Activated CD8-positive, alpha-beta T cell treated with anti-CD3 and anti-CD28 coated beads for 36 hours (primary cell): ENCODE data around the gene ZNF605. TPM values are rescaled to one million over a fixed set of nuclear protein-coding genes. Genes with fewer than 3 reads are reported as not detected.
A peak's percentile ranks its signal among the peaks of the same experiment; 100 is the strongest.
"Not testable (repeated sequence)": the region's sequence is repeated elsewhere in the genome, so short reads cannot be mapped to it uniquely, and the experiment has no call there.

Experiments used
- ATAC-seq: fragments of 200-7000 bp; cut with Tn5 transposase; one replicate; pipeline ENCODE4 v1.10.0; 2021; ENCODE audit warnings: mild to moderate bottlenecking, moderate library complexity
- CTCF ChIA-PET: fragments of 350-600 bp; sonication (Branson Sonifier 250); formaldehyde crosslinking; loops from one replicate; lab custom pipeline; 2021; ENCODE audit warnings: antibody characterized with exemption; lab: Charles Lee
- POLR2A ChIA-PET: fragments of 350-600 bp; sonication (Branson Sonifier 250); formaldehyde crosslinking; loops from one replicate; lab custom pipeline; 2021; ENCODE audit warnings: antibody characterized with exemption; lab: Charles Lee
- DNase-seq: peaks from one replicate; pipeline ENCODE4 v3.0.0-alpha.2; 2020
- H3K27ac Mint-ChIP-seq: one replicate; pipeline ENCODE4 v1.8.0; 2021; ENCODE audit warnings: mild to moderate bottlenecking, mixed read lengths
- H3K27me3 Mint-ChIP-seq: one replicate; pipeline ENCODE4 v1.8.0; 2021; ENCODE audit warnings: mixed read lengths
- H3K36me3 Mint-ChIP-seq: one replicate; pipeline ENCODE4 v1.8.0; 2021; ENCODE audit warnings: low read depth, mixed read lengths
- H3K4me1 Mint-ChIP-seq: one replicate; pipeline ENCODE4 v1.8.0; 2021; ENCODE audit warnings: low read depth, mixed read lengths
- H3K4me3 Mint-ChIP-seq: one replicate; pipeline ENCODE4 v1.8.0; 2021; ENCODE audit warnings: mild to moderate bottlenecking, moderate library complexity, mixed read lengths
- H3K9me3 Mint-ChIP-seq: one replicate; pipeline ENCODE4 v1.8.0; 2021; ENCODE audit warnings: mixed read lengths
- intact Hi-C: fragments of 100-400 bp; cut with micrococcal nuclease; formaldehyde crosslinking; loops from one replicate; pipeline ENCODE4 v1.10.0; 2022
- total RNA-seq, 2 experiments: library from RNA; stranded (reverse); gene quantifications; one replicate each; pipeline ENCODE4 v1.2.3, GENCODE V29; 2021
- TF ChIP-seq, protein P1 (sequence below): fragments of 200-600 bp; IDR thresholded peaks from one replicate; pipeline ENCODE4 v1.8.0; 2022; ENCODE audit warnings: antibody characterized with exemption, mild to moderate bottlenecking

The ZNF605 gene
- total RNA-seq, 2 experiments from 2014 or later, result 6.4 to 6.8 TPM

DNA sequence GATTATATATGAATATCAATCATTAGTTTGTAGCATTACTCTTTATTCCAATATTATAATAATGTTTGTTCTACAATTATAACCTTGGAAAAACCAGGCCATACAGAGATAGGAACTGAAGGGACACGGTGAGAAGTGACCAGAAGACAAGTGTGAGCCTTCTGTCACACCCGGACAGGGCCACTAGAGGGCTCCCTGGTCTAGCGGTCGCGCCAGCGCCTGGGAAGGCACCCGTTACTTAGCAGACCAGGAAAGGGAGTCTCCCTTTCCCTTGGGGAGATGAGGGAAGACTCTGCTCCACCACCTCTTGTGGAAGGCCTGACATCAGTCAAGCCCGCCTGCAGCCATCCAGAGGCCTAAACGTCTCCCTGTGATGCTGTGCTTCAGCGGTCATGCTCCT is 7.8 kb upstream of the ZNF605 start:
- H3K36me3 Mint-ChIP-seq, result peaks cover 18% of the 10 kb centered on the region
- H3K27me3 Mint-ChIP-seq, H3K27ac Mint-ChIP-seq, H3K4me3 Mint-ChIP-seq, ATAC-seq, intact Hi-C loops, H3K4me1 Mint-ChIP-seq: not testable (repeated sequence)
- ChIA-PET POLR2A (interaction anchor here (0.8 to 1.2 kb wide), 2 partner anchors 22 to 32 kb away, joined by 3 to 5 read pairs; partner anchors contain the start of gene ZNF26), CTCF (interaction anchor here (0.7 to 1.0 kb wide), 3 partner anchors 12 to 59 kb away, joined by 3 read pairs; partner anchors contain the start of gene ZNF26)
- DNase-seq, result peak; percentile 33
- peaks cover 16% of the 10 kb centered on the region for H3K9me3 Mint-ChIP-seq
- TF ChIP-seq, protein P1, sequence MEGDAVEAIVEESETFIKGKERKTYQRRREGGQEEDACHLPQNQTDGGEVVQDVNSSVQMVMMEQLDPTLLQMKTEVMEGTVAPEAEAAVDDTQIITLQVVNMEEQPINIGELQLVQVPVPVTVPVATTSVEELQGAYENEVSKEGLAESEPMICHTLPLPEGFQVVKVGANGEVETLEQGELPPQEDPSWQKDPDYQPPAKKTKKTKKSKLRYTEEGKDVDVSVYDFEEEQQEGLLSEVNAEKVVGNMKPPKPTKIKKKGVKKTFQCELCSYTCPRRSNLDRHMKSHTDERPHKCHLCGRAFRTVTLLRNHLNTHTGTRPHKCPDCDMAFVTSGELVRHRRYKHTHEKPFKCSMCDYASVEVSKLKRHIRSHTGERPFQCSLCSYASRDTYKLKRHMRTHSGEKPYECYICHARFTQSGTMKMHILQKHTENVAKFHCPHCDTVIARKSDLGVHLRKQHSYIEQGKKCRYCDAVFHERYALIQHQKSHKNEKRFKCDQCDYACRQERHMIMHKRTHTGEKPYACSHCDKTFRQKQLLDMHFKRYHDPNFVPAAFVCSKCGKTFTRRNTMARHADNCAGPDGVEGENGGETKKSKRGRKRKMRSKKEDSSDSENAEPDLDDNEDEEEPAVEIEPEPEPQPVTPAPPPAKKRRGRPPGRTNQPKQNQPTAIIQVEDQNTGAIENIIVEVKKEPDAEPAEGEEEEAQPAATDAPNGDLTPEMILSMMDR, result peak; percentile 37

DNA sequence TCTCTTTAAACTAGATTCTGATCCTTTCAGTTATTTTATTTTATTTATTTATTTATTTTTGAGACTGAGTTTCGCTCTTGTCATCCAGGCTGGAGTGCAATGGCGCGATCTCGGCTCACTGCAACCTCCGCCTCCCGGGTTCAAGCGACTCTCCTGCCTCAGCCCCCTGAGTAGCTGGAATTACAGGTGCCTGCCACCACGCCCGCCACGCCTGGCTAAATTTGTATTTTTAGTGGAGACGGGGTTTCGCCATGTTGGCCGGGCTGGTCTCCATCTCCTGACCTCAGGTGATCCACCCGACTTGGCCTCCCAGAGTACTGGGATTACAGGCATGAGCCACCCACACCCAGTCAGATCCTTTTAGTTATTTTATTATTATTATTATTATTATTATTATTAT is 5.7 kb upstream of the ZNF605 start:
- H3K4me3 Mint-ChIP-seq, POLR2A ChIA-PET, H3K27me3 Mint-ChIP-seq, DNase-seq, ATAC-seq, intact Hi-C loops, H3K27ac Mint-ChIP-seq, H3K4me1 Mint-ChIP-seq, CTCF ChIA-PET: not testable (repeated sequence)
- peaks cover 18% of the 10 kb centered on the region for H3K36me3 Mint-ChIP-seq
- peaks cover 13% of the 10 kb centered on the region for H3K9me3 Mint-ChIP-seq

DNA sequence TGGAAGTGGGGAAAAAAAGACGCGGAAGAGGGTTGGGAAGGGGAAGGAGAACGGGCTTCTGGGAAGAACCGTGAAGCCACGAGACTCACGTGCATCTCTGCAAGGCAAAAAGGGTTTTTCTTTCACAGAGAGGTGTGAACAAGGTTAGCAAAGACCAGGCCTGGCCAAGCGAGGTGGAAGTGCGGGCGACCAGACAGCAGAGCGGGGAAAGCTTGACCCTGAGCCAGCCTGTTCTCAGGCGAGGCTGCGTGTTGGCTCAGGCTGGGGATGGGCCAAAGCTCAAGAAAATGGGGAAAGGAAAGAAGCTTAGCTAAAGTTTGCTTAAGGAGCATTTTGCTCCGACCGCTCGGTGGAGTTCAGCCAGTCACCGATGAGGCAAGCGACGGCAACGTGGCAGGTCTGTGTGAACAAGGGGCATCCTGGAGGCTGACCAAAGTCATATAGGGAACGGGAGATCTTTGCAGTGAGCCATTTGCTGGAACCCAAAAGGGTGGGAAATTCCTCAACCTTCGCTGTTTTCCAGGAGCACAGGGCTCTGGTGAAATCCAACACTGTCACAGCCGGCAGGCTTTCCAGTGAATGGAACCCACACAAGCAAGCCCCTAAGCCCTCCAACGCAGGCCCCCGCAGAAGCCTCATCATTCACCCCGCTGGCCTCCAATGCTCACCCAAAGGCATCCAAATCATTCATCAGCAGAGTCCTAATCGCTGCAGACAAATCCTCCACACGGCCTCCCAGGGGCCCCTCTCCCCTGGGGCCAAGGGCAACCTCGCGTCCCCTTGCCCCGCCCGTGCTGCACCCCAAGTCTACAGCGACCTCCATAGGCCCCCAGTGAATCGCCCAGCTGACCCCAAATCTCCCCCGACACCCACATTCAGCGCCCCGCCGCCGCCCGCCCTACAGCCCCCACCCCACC is 754 bp downstream of the ZNF605 start:
- peak; percentile 47 for DNase-seq
- Mint-ChIP-seq H3K4me1 (peaks cover 22% of the 10 kb centered on the region), H3K9me3 (peaks cover 14% of the 10 kb centered on the region), H3K27me3 (no peaks in the 10 kb centered on the region), H3K36me3 (peaks cover 22% of the 10 kb centered on the region), H3K4me3 (peak overlapping the region; percentile 90), H3K27ac (peak overlapping the region; percentile 88)
- ATAC-seq, result peak; percentile 63
- TF ChIP-seq, protein P1, result no peak
- intact Hi-C loops, result no loop called here
- ChIA-PET POLR2A (interaction anchor here (1.1 to 1.2 kb wide), 3 partner anchors 32 to 180 kb away, joined by 3 to 4 read pairs (median 3); no protein-coding TSS in a partner anchor), CTCF (interaction anchor here (1.0 to 1.3 kb wide), 2 partner anchors 20 to 50 kb away, joined by 3 to 7 read pairs; no protein-coding TSS in a partner anchor)

DNA sequence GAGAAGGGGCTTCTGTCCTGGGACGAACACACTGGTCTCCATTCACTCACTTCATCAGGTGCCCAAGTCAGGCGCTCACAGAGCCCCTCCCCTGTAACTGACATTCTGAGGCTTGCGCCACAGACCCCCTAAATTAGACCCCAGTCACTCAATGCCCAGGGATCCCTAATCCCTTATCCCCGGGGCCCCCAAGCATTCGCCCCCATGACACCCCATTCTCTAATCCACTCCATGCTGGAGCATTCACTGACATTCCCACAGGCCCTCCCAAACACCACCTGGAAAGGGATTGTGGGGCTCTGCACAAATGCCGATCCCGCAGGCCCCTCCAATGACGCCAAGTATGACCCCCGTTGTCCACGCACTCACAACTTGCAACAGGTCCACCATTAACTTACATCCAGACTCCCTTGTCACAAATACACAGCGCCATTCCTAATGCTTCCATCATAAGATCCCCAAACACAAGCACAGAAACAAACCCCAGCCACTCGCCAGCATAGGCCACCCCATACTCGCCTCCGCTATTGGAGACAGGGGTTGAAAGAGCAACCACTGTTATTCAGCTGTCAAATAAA is 1.5 kb downstream of the ZNF605 start:
- H3K36me3 Mint-ChIP-seq, result peaks cover 22% of the 10 kb centered on the region
- DNase-seq, result peak; percentile 9
- peak overlapping the region; percentile 88 for H3K27ac Mint-ChIP-seq
- peak overlapping the region; percentile 90 for H3K4me3 Mint-ChIP-seq
- TF ChIP-seq, protein P1, result no peak
- H3K9me3 Mint-ChIP-seq, result peaks cover 15% of the 10 kb centered on the region
- no peaks in the 10 kb centered on the region for H3K27me3 Mint-ChIP-seq
- intact Hi-C loops, result no loop called here
- H3K4me1 Mint-ChIP-seq, result peaks cover 22% of the 10 kb centered on the region
- ATAC-seq, result no peak
- ChIA-PET CTCF (no interaction called here), POLR2A (interaction anchor here (1.1 to 1.2 kb wide), 3 partner anchors 33 to 181 kb away, joined by 3 to 4 read pairs (median 3); no protein-coding TSS in a partner anchor)

DNA sequence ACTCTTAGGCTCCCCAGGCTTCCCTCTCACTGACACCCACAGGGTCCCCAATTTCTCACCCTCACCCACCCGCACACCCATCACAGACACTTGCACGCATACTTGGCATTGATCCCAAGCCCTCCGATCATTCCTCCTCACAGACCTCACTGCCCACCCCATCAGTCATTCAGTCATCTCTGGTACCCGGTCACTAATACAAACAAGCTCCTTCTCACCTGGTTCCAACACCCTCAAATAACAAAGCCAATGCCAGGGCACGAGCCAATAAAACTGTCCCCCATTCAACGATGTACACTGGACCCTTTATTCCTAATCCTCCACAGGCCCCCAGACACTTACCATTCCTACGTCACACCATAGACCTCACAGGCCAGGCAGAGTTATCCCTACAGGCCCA is 2.3 kb downstream of the ZNF605 start:
- CTCF ChIA-PET, result no interaction called here
- intact Hi-C loops, result no loop called here
- H3K9me3 Mint-ChIP-seq, result peaks cover 20% of the 10 kb centered on the region

More for the DNA sequence above, 2.3 kb downstream of the ZNF605 start:
- ATAC-seq, result no peak
- POLR2A ChIA-PET, result no interaction called here
- Mint-ChIP-seq H3K27ac (peak overlapping the region; percentile 10), H3K4me1 (peaks cover 22% of the 10 kb centered on the region), H3K36me3 (peaks cover 29% of the 10 kb centered on the region), H3K4me3 (no peak overlapping the region), H3K27me3 (no peaks in the 10 kb centered on the region)
- TF ChIP-seq, protein P1, result no peak
- no peak for DNase-seq
